ENCODE results near the gene IRF4.

- TF ChIP-seq CTCF (IDR thresholded peaks at IDR 0.05; ENCODE audit: low read depth, low read length), result no peak
- no peak for TF ChIP-seq POLR2A (IDR thresholded peaks at IDR 0.05; ENCODE audit: extremely low read depth, insufficient read length)
These were observed 42.6 kb upstream of the IRF4 start for GRCh38 chr6:348860-349396.

Data from NB4 (cell line).